H1 (cell line): ENCODE results near the gene CSF3R. TPM values are rescaled to one million over a fixed set of nuclear protein-coding genes. Genes with fewer than 3 reads are reported as not detected.

Experiments
- CTCF ChIA-PET: fragments of 300-600 bp; sonication (Branson Sonifier 250); formaldehyde crosslinking; loops from one replicate; lab custom pipeline; 2021; ENCODE audit not compliant: partially characterized antibody; lab: Charles Lee
- POLR2A ChIA-PET: fragments of 300-600 bp; sonication (Branson Sonifier 250); formaldehyde crosslinking; loops from one replicate; lab custom pipeline; 2021; ENCODE audit warnings: inconsistent platforms; ENCODE audit not compliant: partially characterized antibody; lab: Charles Lee
- DNase-seq, 2 experiments: peaks; one replicate each; pipeline versions ENCODE4 v3.0.0 to v3.0.0-alpha.2; 2010 to 2022; ENCODE audit warnings: low spot score in 2 of 2, low read depth in 1 of 2, mixed read lengths in 1 of 2
- FAIRE-seq: peaks from 2 replicates; lab custom pipeline; 2011; peaks lifted over from hg19 to GRCh38; lab: Jason Lieb, UNC
- H2AFZ ChIP-seq: 2 replicates; pipeline ENCODE4 v1.8.1; 2012; ENCODE audit warnings: low read length, inconsistent platforms
- H2AK5ac ChIP-seq: 2 replicates; pipeline ENCODE4 v1.6.1; 2013; ENCODE audit warnings: low read depth, low read length
- H2BK120ac ChIP-seq: replicated peaks from 2 replicates; pipeline ENCODE3; 2013; ENCODE audit warnings: low read depth, low read length, inconsistent platforms
- H2BK12ac ChIP-seq: 2 replicates; pipeline ENCODE4 v1.6.1; 2013; ENCODE audit warnings: low read depth, low read length
- H2BK15ac ChIP-seq: 2 replicates; pipeline ENCODE4 v1.6.1; 2013; ENCODE audit warnings: low read length
- H2BK20ac ChIP-seq: 2 replicates; pipeline ENCODE4 v1.6.1; 2013; ENCODE audit warnings: low read length
- H2BK5ac ChIP-seq: 2 replicates; pipeline ENCODE4 v1.6.1; 2013; ENCODE audit warnings: low read depth, low read length
- H3K14ac ChIP-seq: 2 replicates; pipeline ENCODE4 v1.6.1; 2013; ENCODE audit warnings: inconsistent platforms; ENCODE audit not compliant: insufficient read length
- H3K18ac ChIP-seq: 2 replicates; pipeline ENCODE4 v1.6.1; 2013; ENCODE audit warnings: low read length; ENCODE audit errors: extremely low read depth
- H3K23ac ChIP-seq: 2 replicates; pipeline ENCODE4 v1.6.1; 2013; ENCODE audit warnings: inconsistent platforms; ENCODE audit not compliant: insufficient read length
- H3K23me2 ChIP-seq: 2 replicates; pipeline ENCODE4 v1.6.1; 2013; ENCODE audit warnings: low read depth, low read length
- H3K27ac ChIP-seq: 2 replicates; pipeline ENCODE4 v1.6.1; 2011; ENCODE audit warnings: low read depth, low read length, inconsistent platforms
- H3K27me3 ChIP-seq, 4 experiments: replicated peaks in 1 of 4; 1 replicate in 1 of 4; 2 replicates in 3 of 4; pipeline versions ENCODE4 v1.6.1 to v1.8.1; 2011 to 2013; ENCODE audit warnings: low read length in 3 of 4, mild to moderate bottlenecking in 3 of 4, inconsistent platforms in 2 of 4, mixed read lengths in 2 of 4, moderate library complexity in 1 of 4; ENCODE audit not compliant: control insufficient read depth in 3 of 4, insufficient read depth in 3 of 4; ENCODE audit errors: extremely low read depth in 1 of 4
- H3K36me3 ChIP-seq, 4 experiments: 2 replicates each; pipeline versions ENCODE4 v1.6.1 to v1.8.1; 2011 to 2013; ENCODE audit warnings: mild to moderate bottlenecking in 4 of 4, low read length in 3 of 4, moderate library complexity in 2 of 4, control low read depth in 1 of 4, inconsistent platforms in 1 of 4; ENCODE audit not compliant: insufficient read depth in 4 of 4, control insufficient read depth in 2 of 4
- H3K4ac ChIP-seq: replicated peaks from 2 replicates; pipeline ENCODE3; 2013; ENCODE audit warnings: low read length, low read depth, mixed read lengths, inconsistent platforms; ENCODE audit not compliant: insufficient read length
- H3K4me1 ChIP-seq, 4 experiments: replicated peaks in 1 of 4; 1 replicate in 1 of 4; 2 replicates in 3 of 4; pipeline versions ENCODE4 v1.6.1 to v1.8.1; 2011 to 2013; ENCODE audit warnings: low read length in 3 of 4, inconsistent platforms in 2 of 4, mixed read lengths in 1 of 4; ENCODE audit not compliant: insufficient read depth in 4 of 4, control insufficient read depth in 3 of 4
- H3K4me2 ChIP-seq, 2 experiments: 2 replicates each; pipeline versions ENCODE4 v1.6.1 to v1.8.1; 2011 to 2013; ENCODE audit warnings: low read depth in 2 of 2, low read length in 2 of 2, control low read depth in 1 of 2, inconsistent platforms in 1 of 2, mild to moderate bottlenecking in 1 of 2; ENCODE audit not compliant: insufficient read depth in 1 of 2
- H3K4me3 ChIP-seq, 4 experiments: fragments of 200-600, 300-600 bp in 1 of 4; sonication (generic), shearing (Covaris generic), sonication (Bioruptor Twin) in 1 of 4; 2 replicates each; pipeline versions ENCODE4 v1.5.1 to v1.8.1; 2011 to 2016; ENCODE audit warnings: low read length in 4 of 4, low read depth in 3 of 4, control low read depth in 2 of 4, inconsistent platforms in 2 of 4, mild to moderate bottlenecking in 2 of 4, mixed read lengths in 1 of 4, moderate library complexity in 1 of 4; ENCODE audit not compliant: insufficient read depth in 2 of 4; ENCODE audit errors: extremely low read depth in 1 of 4
- H3K56ac ChIP-seq: replicated peaks from 2 replicates; pipeline ENCODE3; 2013; ENCODE audit warnings: low read depth, mild to moderate bottlenecking, mixed read lengths, low read length, inconsistent platforms; ENCODE audit not compliant: insufficient read length
- H3K79me1 ChIP-seq: 2 replicates; pipeline ENCODE4 v1.6.1; 2013; ENCODE audit warnings: low read depth, low read length, control low read depth
- H3K79me2 ChIP-seq, 2 experiments: 2 replicates each; pipeline versions ENCODE4 v1.6.1 to v1.8.1; 2012 to 2013; ENCODE audit warnings: low read length in 2 of 2, mild to moderate bottlenecking in 2 of 2, inconsistent platforms in 1 of 2; ENCODE audit not compliant: insufficient read depth in 2 of 2, control insufficient read depth in 1 of 2
- H3K9ac ChIP-seq, 4 experiments: replicated peaks in 1 of 4; 1 replicate in 1 of 4; 2 replicates in 3 of 4; pipeline versions ENCODE4 v1.6.1 to v1.8.1; 2011 to 2013; ENCODE audit warnings: low read depth in 3 of 4, low read length in 3 of 4, control low read depth in 2 of 4, mild to moderate bottlenecking in 2 of 4, moderate library complexity in 2 of 4, inconsistent platforms in 1 of 4; ENCODE audit errors: extremely low read depth in 1 of 4
- H3K9me3 ChIP-seq, 2 experiments: 2 replicates each; pipeline versions ENCODE4 v1.6.1 to v1.8.1; 2012 to 2013; ENCODE audit warnings: mild to moderate bottlenecking in 2 of 2, moderate library complexity in 2 of 2, control low read depth in 1 of 2, inconsistent platforms in 1 of 2, low read depth in 1 of 2, low read length in 1 of 2, mixed read lengths in 1 of 2; ENCODE audit not compliant: insufficient read depth in 2 of 2
- H4K20me1 ChIP-seq, 2 experiments: replicated peaks in 1 of 2; 2 replicates each; pipeline versions ENCODE3 to v1.8.1; 2011 to 2013; ENCODE audit warnings: inconsistent platforms in 2 of 2, low read length in 2 of 2, mild to moderate bottlenecking in 1 of 2; ENCODE audit not compliant: insufficient read depth in 2 of 2, control insufficient read depth in 1 of 2
- H4K5ac ChIP-seq: 2 replicates; pipeline ENCODE4 v1.6.1; 2013; ENCODE audit warnings: low read length, low read depth, mixed read lengths, inconsistent platforms; ENCODE audit not compliant: insufficient read length
- H4K8ac ChIP-seq: 2 replicates; pipeline ENCODE4 v1.8.0; 2013; ENCODE audit warnings: mild to moderate bottlenecking, moderate library complexity, low read length, inconsistent platforms; ENCODE audit not compliant: insufficient read depth; ENCODE audit errors: extremely low read depth
- H4K91ac ChIP-seq: replicated peaks from 2 replicates; pipeline ENCODE3; 2013; ENCODE audit warnings: low read length, mixed read lengths, inconsistent platforms; ENCODE audit not compliant: insufficient read length
- CTBP2 ChIP-seq: IDR thresholded peaks from 2 replicates; pipeline ENCODE4 v1.7.0; 2011; ENCODE audit warnings: borderline replicate concordance, mild to moderate bottlenecking, moderate library complexity, mixed read lengths, low read length; ENCODE audit not compliant: insufficient read depth, insufficient read length
- GTF2F1 ChIP-seq: IDR thresholded peaks from 2 replicates; pipeline ENCODE4 v1.6.1; 2012; ENCODE audit warnings: low read depth, low read length, improper control_type of control experiment, borderline replicate concordance
- JUND ChIP-seq: IDR thresholded peaks from 2 replicates; pipeline ENCODE4 v1.6.1; 2011; ENCODE audit warnings: mild to moderate bottlenecking, improper control_type of control experiment, low read length
- RBBP5 ChIP-seq: IDR thresholded peaks from 2 replicates; pipeline ENCODE4 v1.7.1; 2012; ENCODE audit warnings: low read depth, mild to moderate bottlenecking, inconsistent platforms, low read length, moderate library complexity, borderline replicate concordance
- RXRA ChIP-seq: IDR thresholded peaks from 2 replicates; pipeline ENCODE4 v1.6.1; 2011; ENCODE audit warnings: low read depth, mild to moderate bottlenecking, low read length, moderate library complexity; ENCODE audit not compliant: insufficient read depth
- SAP30 ChIP-seq: fragments of 300-600 bp; sonication (generic); IDR thresholded peaks from 2 replicates; pipeline ENCODE4 v1.7.1; 2012; ENCODE audit warnings: low read length, moderate library complexity, mild to moderate bottlenecking, inconsistent platforms; ENCODE audit not compliant: insufficient read depth, insufficient replicate concordance
- SP2 ChIP-seq: IDR thresholded peaks from 2 replicates; pipeline ENCODE4 v1.6.1; 2012; ENCODE audit warnings: mild to moderate bottlenecking, low read length, inconsistent platforms
- SRF ChIP-seq: IDR thresholded peaks from 2 replicates; pipeline ENCODE4 v1.6.1; 2011; ENCODE audit warnings: mild to moderate bottlenecking, low read depth, low read length, moderate library complexity
- TAF1 ChIP-seq: IDR thresholded peaks from 2 replicates; pipeline ENCODE4 v1.6.1; 2011; ENCODE audit warnings: mild to moderate bottlenecking, low read depth, low read length
- WGBS, 2 experiments: shearing (Covaris generic) in 1 of 2; methylation state at CpG; one replicate each; pipeline versions ENCODE4 v1.1.6 to v1.1.7; 2013 to 2015; ENCODE audit warnings: low lambda C conversion rate in 2 of 2, mixed read lengths in 2 of 2, inconsistent platforms in 1 of 2, low coverage in 1 of 2, missing lambda C conversion rate in 1 of 2; ENCODE audit not compliant: insufficient replicate concordance in 2 of 2, insufficient coverage in 1 of 2, insufficient read length in 1 of 2; ENCODE audit errors: extremely low coverage in 1 of 2, missing lambda C conversion rate in 1 of 2; 5-methylcytosine and 5-hydroxymethylcytosine counted together
- polyA plus RNA-seq, 7 experiments: library from polyadenylated mRNA; depleted of rRNA in 3 of 7; stranded (reverse) in 5 of 7; unstranded in 2 of 7; fragments of >200 nt in 5 of 7; fragments of 200-250 nt in 2 of 7; gene quantifications; 1 replicate in 5 of 7; 2 replicates in 1 of 7; 4 replicates in 1 of 7; pipeline versions ENCODE4 v1.2.1 to v1.2.3, GENCODE V29; 2011 to 2013; ENCODE audit warnings: missing spikeins in 2 of 7, mixed read lengths in 2 of 7
- total RNA-seq: library from RNA; stranded (reverse); fragmentation: NEBNext Ultra II Directional; extraction: Animal tissue kit (Norgen Biotek cat#: 25700); gene quantifications from 2 replicates; pipeline ENCODE4 v1.2.1, GENCODE V29; 2021
- TF ChIP-seq, protein P1 (sequence below): IDR thresholded peaks from 2 replicates; pipeline ENCODE4 v1.6.1; 2012; ENCODE audit warnings: low read length, inconsistent platforms

The CSF3R gene
- total and polyA plus RNA-seq, 2 of the 8 experiments (the other 6 are each of a cell fraction or from before 2014, with no cell fraction given), result not detected

DNA sequence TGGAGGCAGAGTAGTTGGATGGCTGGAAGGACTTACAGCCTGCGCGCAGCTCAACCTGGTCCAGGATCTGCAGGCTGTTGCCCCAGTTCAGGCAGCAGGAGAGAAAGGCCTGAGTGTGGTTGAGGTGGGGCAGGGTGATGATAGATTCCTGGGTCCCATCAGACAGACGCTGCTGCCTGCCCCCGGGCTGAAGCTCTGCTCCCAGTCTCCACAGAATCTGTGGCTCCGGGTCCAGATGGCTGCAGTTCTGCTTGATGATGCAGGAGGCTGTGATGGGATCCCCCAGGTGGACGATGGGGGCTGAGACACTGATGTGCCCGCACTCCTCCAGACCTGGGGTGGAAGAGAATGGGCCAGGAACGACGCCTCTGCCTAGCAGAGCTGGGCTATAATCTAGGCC, 7.4 kb downstream of the CSF3R start:
- Histone ChIP-seq H3K4ac (no peak overlapping the region), H3K79me1 (no peaks in the 10 kb centered on the region), H3K18ac (no peak overlapping the region), H3K4me1 (no peaks in the 10 kb centered on the region), H2BK20ac (no peak overlapping the region), H3K9ac (no peak overlapping the region), H4K91ac (no peak overlapping the region), H3K4me2 (no peak overlapping the region), H2BK120ac (no peak overlapping the region), H3K4me3 (no peak overlapping the region), H3K23ac (no peak overlapping the region), H4K8ac (peak overlapping the region; percentile 28; the same call in 1 of the 2 replicates), H3K14ac (no peak overlapping the region), H3K36me3 (no peaks in the 10 kb centered on the region), H2BK12ac (no peak overlapping the region), H4K20me1 (no peaks in the 10 kb centered on the region), H2AFZ (0 out of 2 replicates have a peak overlapping the region, but pooled peaks have one; percentile 71), H3K56ac (no peak overlapping the region), H3K27ac (no peak overlapping the region), H4K5ac (no peak overlapping the region), H2AK5ac (no peak overlapping the region), H3K23me2 (no peaks in the 10 kb centered on the region), H2BK5ac (no peak overlapping the region), H3K27me3 (0 out of 7 replicates have a peak, but pooled peaks cover 0 to 2% (median 0%) of the 10 kb centered on the region in 4 experiments), H3K9me3 (no peaks in the 10 kb centered on the region), H2BK15ac (no peak overlapping the region), H3K79me2 (no peaks in the 10 kb centered on the region)
- no peak for TF ChIP-seq RXRA
- no peak for TF ChIP-seq JUND
- no peak for TF ChIP-seq TAF1
- no peak for TF ChIP-seq RBBP5
- no peak for TF ChIP-seq CTBP2
- no peak for TF ChIP-seq GTF2F1
- TF ChIP-seq SAP30, result no peak
- no peak for TF ChIP-seq SP2
- TF ChIP-seq SRF, result no peak
- TF ChIP-seq, protein P1, sequence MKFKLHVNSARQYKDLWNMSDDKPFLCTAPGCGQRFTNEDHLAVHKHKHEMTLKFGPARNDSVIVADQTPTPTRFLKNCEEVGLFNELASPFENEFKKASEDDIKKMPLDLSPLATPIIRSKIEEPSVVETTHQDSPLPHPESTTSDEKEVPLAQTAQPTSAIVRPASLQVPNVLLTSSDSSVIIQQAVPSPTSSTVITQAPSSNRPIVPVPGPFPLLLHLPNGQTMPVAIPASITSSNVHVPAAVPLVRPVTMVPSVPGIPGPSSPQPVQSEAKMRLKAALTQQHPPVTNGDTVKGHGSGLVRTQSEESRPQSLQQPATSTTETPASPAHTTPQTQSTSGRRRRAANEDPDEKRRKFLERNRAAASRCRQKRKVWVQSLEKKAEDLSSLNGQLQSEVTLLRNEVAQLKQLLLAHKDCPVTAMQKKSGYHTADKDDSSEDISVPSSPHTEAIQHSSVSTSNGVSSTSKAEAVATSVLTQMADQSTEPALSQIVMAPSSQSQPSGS, result no peak
- DNase-seq, result no peak
- ChIA-PET POLR2A (interaction anchor here (1.0 to 2.8 kb wide), 2 partner anchors 10 to 11 kb away, joined by 3 to 11 read pairs; partner anchors contain the start of gene MRPS15), CTCF (interaction anchor here (1.1 kb wide), 1 partner anchor 396 kb away, joined by 3 read pairs; no protein-coding TSS in a partner anchor)
- WGBS, 2 experiments, result 86% methylated on average over 9 of the region's 9 CpGs; no CpG with 5 or more reads in 1 of the 2 experiments
- FAIRE-seq, result no peak
